Mucosa of descending colon (tissue), 3 donors: ENCODE data around the gene SPRED3. TPM values are rescaled to one million over a fixed set of nuclear protein-coding genes. Genes with fewer than 3 reads are reported as not detected.

Experiments
- ATAC-seq: fragments of 200-7000 bp; cut with Tn5 transposase; one replicate; pipeline ENCODE4 v1.9.1; 2020; ENCODE audit warnings: mild to moderate bottlenecking, moderate library complexity
- DNase-seq, 3 donors: peaks; one replicate each; pipeline ENCODE4 v3.0.0-alpha.2; 2020
- H3K36me3 ChIP-seq: fragments of 200-600 bp; one replicate; pipeline ENCODE4 v1.8.0; 2021; ENCODE audit warnings: low read depth, mild to moderate bottlenecking
- H3K4me1 ChIP-seq: fragments of 200-600 bp; one replicate; pipeline ENCODE4 v1.8.0; 2021; ENCODE audit warnings: low read depth, mild to moderate bottlenecking
- H3K4me3 ChIP-seq: fragments of 200-600 bp; one replicate; pipeline ENCODE4 v1.8.0; 2021; ENCODE audit warnings: mild to moderate bottlenecking
- H3K9me3 ChIP-seq: fragments of 200-600 bp; one replicate; pipeline ENCODE4 v1.8.0; 2021; ENCODE audit warnings: mild to moderate bottlenecking
- intact Hi-C, 2 donors: fragments of 100-400 bp; cut with DNase I in 1 of 2; cut with micrococcal nuclease in 1 of 2; formaldehyde crosslinking; loops; one replicate each; pipeline versions ENCODE4 v1.11.0 to v1.11.1; 2022; cut with DNase I, micrococcal nuclease
- total RNA-seq, 3 donors: library from RNA; stranded (reverse); fragmentation: NEBNext Ultra II Directional in 2 of 3; extraction: Animal tissue kit (Norgen Biotek cat#: 25700) in 2 of 3; gene quantifications; one replicate each; pipeline versions ENCODE4 v1.2.1 to v1.2.4, GENCODE V29; 2021 to 2023
- TF ChIP-seq, protein P1 (sequence below): fragments of 200-600 bp; IDR thresholded peaks from one replicate; pipeline ENCODE4 v1.8.0; 2022; ENCODE audit warnings: antibody characterized with exemption, mild to moderate bottlenecking
- donor health status: DM: no; HTN: no; CAD: no; lungs with moderate emphysema.
- donor health status: DM: no; HTN: no; CAD: no.
- donor health status: DM: no; HTN: yes; CAD: no.

Gene SPRED3
- total RNA-seq, 3 donors from 2014 or later: 0.46 to 0.82 (median 0.80) TPM

GRCh38 chr19:38389957-38390924 is 1.7 kb downstream of the SPRED3 start:
- no peaks in the 10 kb centered on the region for H3K9me3 ChIP-seq
- H3K36me3 ChIP-seq: no peaks in the 10 kb centered on the region
- DNase-seq (no peak), ATAC-seq (no peak)
- peaks cover 28% of the 10 kb centered on the region for H3K4me1 ChIP-seq
- intact Hi-C loops: no loop called here
- TF ChIP-seq, protein P1, sequence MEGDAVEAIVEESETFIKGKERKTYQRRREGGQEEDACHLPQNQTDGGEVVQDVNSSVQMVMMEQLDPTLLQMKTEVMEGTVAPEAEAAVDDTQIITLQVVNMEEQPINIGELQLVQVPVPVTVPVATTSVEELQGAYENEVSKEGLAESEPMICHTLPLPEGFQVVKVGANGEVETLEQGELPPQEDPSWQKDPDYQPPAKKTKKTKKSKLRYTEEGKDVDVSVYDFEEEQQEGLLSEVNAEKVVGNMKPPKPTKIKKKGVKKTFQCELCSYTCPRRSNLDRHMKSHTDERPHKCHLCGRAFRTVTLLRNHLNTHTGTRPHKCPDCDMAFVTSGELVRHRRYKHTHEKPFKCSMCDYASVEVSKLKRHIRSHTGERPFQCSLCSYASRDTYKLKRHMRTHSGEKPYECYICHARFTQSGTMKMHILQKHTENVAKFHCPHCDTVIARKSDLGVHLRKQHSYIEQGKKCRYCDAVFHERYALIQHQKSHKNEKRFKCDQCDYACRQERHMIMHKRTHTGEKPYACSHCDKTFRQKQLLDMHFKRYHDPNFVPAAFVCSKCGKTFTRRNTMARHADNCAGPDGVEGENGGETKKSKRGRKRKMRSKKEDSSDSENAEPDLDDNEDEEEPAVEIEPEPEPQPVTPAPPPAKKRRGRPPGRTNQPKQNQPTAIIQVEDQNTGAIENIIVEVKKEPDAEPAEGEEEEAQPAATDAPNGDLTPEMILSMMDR: no peak
- H3K4me3 ChIP-seq: no peak overlapping the region

- DNase-seq (no peak), ATAC-seq (no peak)
- Histone ChIP-seq H3K4me1 (peaks cover 16% of the 10 kb centered on the region), H3K36me3 (no peaks in the 10 kb centered on the region), H3K9me3 (no peaks in the 10 kb centered on the region), H3K4me3 (no peak overlapping the region)
- TF ChIP-seq, protein P1: no peak
- intact Hi-C loops: no loop called here
These were observed 3.5 kb downstream of the SPRED3 start for GRCh38 chr19:38391911-38392464.

DNA sequence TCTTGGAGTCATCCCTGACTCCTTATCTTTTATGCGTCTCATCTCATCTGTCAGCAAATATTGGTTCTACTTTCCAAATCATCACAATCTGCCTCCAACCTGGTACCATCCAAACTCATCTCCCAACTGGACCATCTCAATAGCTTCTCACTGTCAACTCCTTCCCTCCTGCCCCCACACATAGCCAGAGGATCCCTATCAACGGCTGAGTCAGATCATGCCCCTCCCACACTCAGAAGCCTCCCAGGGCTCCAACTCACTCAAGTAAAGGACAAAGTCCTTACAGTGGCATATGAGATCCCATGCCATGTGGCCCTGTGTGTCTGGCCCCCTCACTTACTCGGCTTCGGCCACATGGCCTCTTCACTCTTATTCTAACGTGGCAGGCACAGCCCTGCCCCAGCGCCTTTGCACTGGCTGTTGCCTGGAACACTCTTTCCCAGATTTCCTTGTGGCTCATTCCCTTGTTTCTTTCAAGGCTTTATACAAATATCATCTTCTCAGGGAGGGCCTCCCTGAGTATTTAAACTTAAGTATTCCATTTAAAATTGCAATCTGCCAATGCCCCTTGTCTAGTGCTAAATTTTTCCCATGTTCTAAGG is 4.3 kb downstream of the SPRED3 start:
- ATAC-seq (peak; percentile 48), DNase-seq (no peak)
- intact Hi-C loops: no loop called here
- H3K4me3 ChIP-seq: no peak overlapping the region
- H3K36me3 ChIP-seq: no peaks in the 10 kb centered on the region
- TF ChIP-seq, protein P1: no peak
- H3K4me1 ChIP-seq: peaks cover 8% of the 10 kb centered on the region
- no peaks in the 10 kb centered on the region for H3K9me3 ChIP-seq

- DNase-seq: peak in 2 of 3 donors; percentile 53 to 68
- ATAC-seq: peak; percentile 27
- Histone ChIP-seq H3K4me1 (no peaks in the 10 kb centered on the region), H3K4me3 (no peak overlapping the region), H3K36me3 (no peaks in the 10 kb centered on the region), H3K9me3 (no peaks in the 10 kb centered on the region)
- TF ChIP-seq, protein P1: no peak
- intact Hi-C loops: no loop called here
These were observed 6.0 kb downstream of the SPRED3 start for GRCh38 chr19:38394488-38394887.

- intact Hi-C loops: no loop called here
- no peaks in the 10 kb centered on the region for H3K36me3 ChIP-seq
- H3K4me3 ChIP-seq: no peak overlapping the region
- ATAC-seq: peak; percentile 74
- no peaks in the 10 kb centered on the region for H3K9me3 ChIP-seq
- H3K4me1 ChIP-seq: no peaks in the 10 kb centered on the region
- TF ChIP-seq, protein P1: no peak
- DNase-seq: no peak
These were observed 7.1 kb downstream of the SPRED3 start for GRCh38 chr19:38395381-38396114.
